ENCODE results near the gene SHISA7.

The SHISA7 gene

DNA sequence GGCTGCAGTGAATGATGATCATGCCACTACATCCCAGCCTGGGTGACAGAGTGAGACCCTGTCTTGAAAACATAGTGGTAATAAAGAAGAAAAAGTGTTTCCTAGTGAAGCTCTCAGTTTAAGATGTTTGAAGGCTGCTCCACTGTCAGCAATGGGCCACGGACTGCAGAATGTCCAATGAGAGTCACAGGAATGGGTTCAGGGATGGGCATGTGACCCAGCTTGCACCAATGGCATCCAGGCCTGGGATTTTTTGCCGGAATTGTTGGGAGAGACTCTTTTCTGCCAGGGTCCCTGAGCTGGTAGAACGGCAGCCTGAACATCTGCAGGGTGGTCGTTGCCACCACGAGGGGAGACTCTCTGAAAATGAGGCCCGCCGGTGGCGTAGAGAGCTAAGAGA lies 6.3 kb downstream of the SHISA7 start:
- no peak for DNase-seq (ENCODE audit: low read depth in 2 of 2)
- no peak for TF ChIP-seq CTCF (IDR thresholded peaks at IDR 0.05; ENCODE audit: low read depth, low read length)

GRCh38 chr19:55435020-55435419 lies 8.1 kb downstream of the SHISA7 start:
- DNase-seq (ENCODE audit: low read depth in 2 of 2) = no peak
- H3K4me3 ChIP-seq (replicated peaks in 1 of 2; ENCODE audit: low read depth in 2 of 2, low read length in 2 of 2) = no peak overlapping the region
- no peak for TF ChIP-seq CTCF (IDR thresholded peaks at IDR 0.05; ENCODE audit: low read depth, low read length)

More for the DNA sequence above, 6.3 kb downstream of the SHISA7 start:
- H3K4me3 ChIP-seq (replicated peaks in 1 of 2; ENCODE audit: low read depth in 2 of 2, low read length in 2 of 2) = no peak overlapping the region

- no peak for TF ChIP-seq CTCF (IDR thresholded peaks at IDR 0.05; ENCODE audit: low read depth, low read length)
- no peak for DNase-seq (ENCODE audit: low read depth in 2 of 2)
- H3K4me3 ChIP-seq (replicated peaks in 1 of 2; ENCODE audit: low read depth in 2 of 2, low read length in 2 of 2) = no peak overlapping the region
These were observed 8.7 kb downstream of the SHISA7 start for GRCh38 chr19:55434356-55434919.

DNA sequence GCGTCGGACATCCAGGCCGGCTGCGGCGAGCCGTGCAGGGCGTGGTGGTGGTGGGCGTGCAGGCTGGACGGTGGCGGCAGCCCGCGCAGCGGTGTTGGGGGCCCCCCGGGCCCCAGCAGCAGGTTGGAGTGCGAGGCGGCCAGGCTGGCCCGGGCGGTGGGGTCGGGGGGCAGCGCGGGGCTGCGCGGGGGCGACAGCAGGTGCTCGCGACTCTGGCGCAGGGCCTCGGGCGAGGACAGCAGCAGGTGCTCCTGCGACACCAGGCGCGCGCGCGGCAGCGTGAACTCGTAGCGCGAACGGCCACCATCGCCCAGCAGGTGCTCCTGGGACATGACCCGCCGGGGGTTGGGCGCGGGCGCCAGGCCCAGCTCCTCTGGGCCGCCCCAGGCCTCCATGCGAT lies 9.8 kb downstream of the SHISA7 start:
- DNase-seq (ENCODE audit: low read depth in 2 of 2) = no peak

GRCh38 chr19:55432241-55432959 lies 10.7 kb downstream of the SHISA7 start:
- DNase-seq (ENCODE audit: low read depth in 2 of 2) = no peak

More for the DNA sequence above, 9.8 kb downstream of the SHISA7 start:
- H3K4me3 ChIP-seq (replicated peaks in 1 of 2; ENCODE audit: low read depth in 2 of 2, low read length in 2 of 2) = no peak overlapping the region
- no peak for TF ChIP-seq CTCF (IDR thresholded peaks at IDR 0.05; ENCODE audit: low read depth, low read length)

DNA sequence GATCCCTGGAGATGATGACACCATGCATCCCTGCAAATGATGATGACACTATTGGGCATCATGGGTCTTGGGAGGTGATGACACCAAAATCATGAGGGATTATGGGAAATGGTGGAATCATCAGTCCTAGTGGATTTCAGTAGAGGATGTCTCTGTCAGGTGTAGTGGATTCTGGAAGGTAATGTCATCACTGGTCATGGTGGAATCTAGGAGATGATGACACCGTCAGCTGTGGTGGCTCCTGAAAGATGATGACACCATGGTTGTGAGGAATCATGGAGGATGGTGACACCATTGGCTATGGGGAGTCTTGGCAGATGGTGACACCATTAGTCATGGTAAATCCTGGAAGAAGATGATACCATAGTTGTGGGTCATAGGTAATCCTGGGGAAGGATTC lies 11.9 kb downstream of the SHISA7 start:
- no peak for DNase-seq (ENCODE audit: low read depth in 2 of 2)
- H3K4me3 ChIP-seq (replicated peaks in 1 of 2; ENCODE audit: low read depth in 2 of 2, low read length in 2 of 2) = no peak overlapping the region
- TF ChIP-seq CTCF (IDR thresholded peaks at IDR 0.05; ENCODE audit: low read depth, low read length) = no peak

More at GRCh38 chr19:55432241-55432959, 10.7 kb downstream of the SHISA7 start:
- H3K4me3 ChIP-seq (replicated peaks in 1 of 2; ENCODE audit: low read depth in 2 of 2, low read length in 2 of 2) = no peak overlapping the region
- no peak for TF ChIP-seq CTCF (IDR thresholded peaks at IDR 0.05; ENCODE audit: low read depth, low read length)

Measured in cardiac fibroblast (primary cell).